KMS-11 (cell line): Measurements from ENCODE around the gene TCF12.

Experiments used
- H2AFZ ChIP-seq: fragments of 200-600 bp; sonication (generic); 2 replicates; pipeline ENCODE4 v1.6.1; 2016; ENCODE audit warnings: antibody characterized with exemption, mixed run types, low read depth
- H3K27ac ChIP-seq: fragments of 200-600 bp; sonication (generic); 2 replicates; pipeline ENCODE4 v1.6.1; 2016; ENCODE audit warnings: mild to moderate bottlenecking, mixed run types
- H3K27me3 ChIP-seq: fragments of 200-600 bp; sonication (generic); 2 replicates; pipeline ENCODE4 v1.6.1; 2017; ENCODE audit warnings: mild to moderate bottlenecking, low read depth, mixed run types, moderate library complexity; ENCODE audit not compliant: insufficient read depth
- H3K36me3 ChIP-seq: fragments of 200-600 bp; sonication (generic); 2 replicates; pipeline ENCODE4 v1.6.1; 2017; ENCODE audit warnings: mild to moderate bottlenecking, mixed run types; ENCODE audit not compliant: insufficient read depth
- H3K4me1 ChIP-seq: fragments of 200-600 bp; sonication (generic); 2 replicates; pipeline ENCODE4 v1.6.1; 2016; ENCODE audit warnings: mild to moderate bottlenecking, low read depth, mixed run types; ENCODE audit not compliant: poor library complexity, severe bottlenecking
- H3K4me2 ChIP-seq: fragments of 200-600 bp; sonication (generic); 2 replicates; pipeline ENCODE4 v1.7.0; 2016; ENCODE audit warnings: mild to moderate bottlenecking, mixed run types
- H3K4me3 ChIP-seq: fragments of 200-600 bp; sonication (generic); IDR thresholded peaks from 2 replicates; pipeline ENCODE4 v1.6.1; 2017; ENCODE audit warnings: low read depth, low read length, mixed read lengths; ENCODE audit not compliant: insufficient read depth
- H3K79me2 ChIP-seq: fragments of 200-600 bp; sonication (generic); 2 replicates; pipeline ENCODE4 v1.6.1; 2016; ENCODE audit warnings: low read depth, mixed run types; ENCODE audit not compliant: insufficient read depth
- H3K9ac ChIP-seq: fragments of 200-600 bp; sonication (generic); 2 replicates; pipeline ENCODE4 v1.6.1; 2016; ENCODE audit warnings: mild to moderate bottlenecking, mixed run types
- H4K20me1 ChIP-seq: fragments of 200-600 bp; sonication (generic); 2 replicates; pipeline ENCODE4 v1.6.1; 2016; ENCODE audit warnings: mild to moderate bottlenecking, mixed run types; ENCODE audit not compliant: insufficient read depth
- TF ChIP-seq, protein P1 (sequence below): fragments of 200-600 bp; sonication (generic); conservative IDR thresholded peaks from 2 replicates; pipeline ENCODE4 v1.6.1; 2017; ENCODE audit warnings: low read depth, mild to moderate bottlenecking, antibody characterized with exemption, low read length, moderate library complexity, mixed read lengths

TCF12 gene

DNA sequence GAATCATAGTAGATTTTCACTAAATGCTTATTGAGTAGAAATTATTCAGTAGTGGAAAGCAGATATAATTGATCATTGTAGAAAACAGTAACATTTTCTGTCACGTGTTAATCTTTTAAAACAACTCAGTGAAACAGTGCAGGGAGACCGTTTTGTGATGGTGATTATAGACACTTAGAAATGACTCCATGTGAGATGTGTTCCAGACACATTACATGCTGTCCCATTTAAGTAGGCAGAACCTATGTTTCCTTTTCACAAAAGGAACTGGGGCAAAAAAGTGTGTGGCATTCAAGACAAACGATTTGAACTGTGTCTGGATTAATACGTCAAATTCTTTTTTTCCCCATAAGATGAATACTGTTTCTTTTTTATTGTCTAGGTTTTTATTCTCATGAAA lies 126.5 kb downstream of the TCF12 start:
- Histone ChIP-seq H3K79me2 (no peaks in the 10 kb centered on the region; the same call in 1 of the 2 replicates), H3K27ac (no peak overlapping the region), H4K20me1 (no peaks in the 10 kb centered on the region), H3K4me3 (no peak overlapping the region), H2AFZ (no peak overlapping the region), H3K36me3 (no peaks in the 10 kb centered on the region), H3K4me2 (no peak overlapping the region), H3K27me3 (no peaks in the 10 kb centered on the region), H3K4me1 (no peaks in the 10 kb centered on the region), H3K9ac (no peak overlapping the region)
- TF ChIP-seq, protein P1, sequence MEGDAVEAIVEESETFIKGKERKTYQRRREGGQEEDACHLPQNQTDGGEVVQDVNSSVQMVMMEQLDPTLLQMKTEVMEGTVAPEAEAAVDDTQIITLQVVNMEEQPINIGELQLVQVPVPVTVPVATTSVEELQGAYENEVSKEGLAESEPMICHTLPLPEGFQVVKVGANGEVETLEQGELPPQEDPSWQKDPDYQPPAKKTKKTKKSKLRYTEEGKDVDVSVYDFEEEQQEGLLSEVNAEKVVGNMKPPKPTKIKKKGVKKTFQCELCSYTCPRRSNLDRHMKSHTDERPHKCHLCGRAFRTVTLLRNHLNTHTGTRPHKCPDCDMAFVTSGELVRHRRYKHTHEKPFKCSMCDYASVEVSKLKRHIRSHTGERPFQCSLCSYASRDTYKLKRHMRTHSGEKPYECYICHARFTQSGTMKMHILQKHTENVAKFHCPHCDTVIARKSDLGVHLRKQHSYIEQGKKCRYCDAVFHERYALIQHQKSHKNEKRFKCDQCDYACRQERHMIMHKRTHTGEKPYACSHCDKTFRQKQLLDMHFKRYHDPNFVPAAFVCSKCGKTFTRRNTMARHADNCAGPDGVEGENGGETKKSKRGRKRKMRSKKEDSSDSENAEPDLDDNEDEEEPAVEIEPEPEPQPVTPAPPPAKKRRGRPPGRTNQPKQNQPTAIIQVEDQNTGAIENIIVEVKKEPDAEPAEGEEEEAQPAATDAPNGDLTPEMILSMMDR, result no peak

DNA sequence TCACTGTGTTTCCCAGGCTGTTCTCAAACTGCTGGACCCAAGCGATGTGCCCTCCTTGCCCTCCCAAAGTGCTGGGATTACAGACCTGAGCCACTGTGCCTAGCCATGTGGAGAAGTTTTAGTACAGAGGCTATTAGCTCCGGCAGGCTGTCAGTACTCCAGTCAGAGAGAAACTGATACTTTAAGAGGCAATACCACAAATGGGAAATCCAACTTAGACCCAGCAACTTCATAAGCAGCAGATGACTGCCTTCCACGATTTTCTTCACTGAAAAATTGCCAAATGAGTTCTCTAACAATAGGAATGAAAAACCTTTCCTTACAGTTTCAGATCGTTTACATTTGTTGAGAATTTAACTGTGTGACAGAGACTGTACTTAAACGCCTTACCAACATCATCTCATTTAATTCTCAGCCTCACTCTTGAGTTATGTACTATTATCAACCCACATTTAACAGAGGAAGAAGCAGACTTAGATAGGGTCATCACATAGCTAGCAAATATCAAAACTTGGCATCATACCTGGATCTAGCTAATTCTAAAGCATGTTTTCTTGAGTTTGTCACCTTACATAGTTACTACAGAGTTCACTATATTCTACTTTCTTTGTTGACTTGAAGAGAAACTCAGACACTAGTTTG lies 127.4 kb downstream of the TCF12 start:
- peaks cover 5% of the 10 kb centered on the region for H3K4me1 ChIP-seq
- no peaks in the 10 kb centered on the region for H3K27me3 ChIP-seq
- no peak overlapping the region for H3K4me2 ChIP-seq
- H4K20me1 ChIP-seq, result no peaks in the 10 kb centered on the region
- H3K79me2 ChIP-seq, result no peaks in the 10 kb centered on the region; the same call in 1 of the 2 replicates
- H3K9ac ChIP-seq, result no peak overlapping the region
- TF ChIP-seq, protein P1, result no peak
- no peak overlapping the region for H3K27ac ChIP-seq
- H2AFZ ChIP-seq, result no peak overlapping the region
- H3K36me3 ChIP-seq, result no peaks in the 10 kb centered on the region
- no peak overlapping the region for H3K4me3 ChIP-seq

DNA sequence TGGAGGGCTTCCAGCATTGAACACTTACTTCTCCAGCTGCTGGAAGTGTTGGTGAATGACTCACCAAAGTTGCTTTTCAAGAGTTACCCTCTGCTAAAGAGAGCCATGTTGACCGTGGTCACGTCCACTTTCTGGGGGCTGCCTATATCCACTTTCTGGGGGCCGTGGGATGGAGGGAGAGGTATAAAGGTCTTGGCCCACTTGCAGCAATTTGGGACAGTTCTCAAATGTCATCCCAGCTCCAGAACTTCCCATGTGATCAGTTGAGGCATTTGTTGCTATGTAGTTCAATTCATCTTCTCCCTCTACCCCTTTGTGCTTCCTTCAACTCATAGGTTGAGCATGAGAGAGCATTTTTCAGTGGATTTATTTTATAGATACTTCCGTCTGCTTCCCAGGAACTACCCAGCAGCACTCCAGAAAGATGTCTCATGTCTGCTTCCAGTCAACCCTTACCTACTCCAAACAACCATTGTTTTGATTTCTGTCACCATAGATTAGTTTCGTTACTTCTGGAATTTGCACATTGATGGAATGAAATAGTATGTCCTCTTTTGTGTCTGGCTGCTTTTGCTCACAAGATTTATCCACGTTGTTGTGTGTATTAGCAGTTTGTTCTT lies 130.6 kb downstream of the TCF12 start:
- H3K79me2 ChIP-seq, result peaks cover 7% of the 10 kb centered on the region; the same call in 1 of the 2 replicates
- TF ChIP-seq, protein P1, result no peak
- H3K9ac ChIP-seq, result no peak overlapping the region
- H4K20me1 ChIP-seq, result no peaks in the 10 kb centered on the region
- no peak overlapping the region for H2AFZ ChIP-seq
- no peak overlapping the region for H3K4me3 ChIP-seq
- no peaks in the 10 kb centered on the region for H3K36me3 ChIP-seq
- no peak overlapping the region for H3K27ac ChIP-seq
- no peak overlapping the region for H3K4me2 ChIP-seq
- peaks cover 32% of the 10 kb centered on the region for H3K4me1 ChIP-seq
- H3K27me3 ChIP-seq, result no peaks in the 10 kb centered on the region

DNA sequence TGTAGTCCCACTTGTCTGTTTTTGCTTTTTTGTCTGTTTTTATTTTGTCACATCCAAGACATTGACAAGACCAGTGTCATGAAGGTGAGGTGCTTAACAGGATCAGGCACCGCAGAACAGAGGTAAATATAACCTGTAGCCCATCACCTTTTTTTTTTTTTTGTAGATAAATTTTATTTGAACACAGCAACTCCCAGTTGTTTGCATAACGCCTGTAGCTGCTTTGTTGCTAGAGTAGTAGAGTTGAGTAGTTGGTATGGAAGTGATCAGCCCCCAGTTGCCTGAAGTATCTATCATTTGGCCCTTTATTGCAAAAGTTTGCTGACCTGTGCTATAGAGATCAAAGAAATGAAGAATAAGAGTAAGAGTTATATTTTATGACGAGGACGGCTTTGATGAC lies 135.0 kb downstream of the TCF12 start:
- Histone ChIP-seq H3K4me1 (peaks cover 51% of the 10 kb centered on the region), H3K79me2 (peaks cover 18% of the 10 kb centered on the region; the same call in 1 of the 2 replicates), H4K20me1 (0 out of 2 replicates have a peak, but pooled peaks cover 6% of the 10 kb centered on the region), H3K4me2 (no peak overlapping the region), H3K27me3 (no peaks in the 10 kb centered on the region), H3K9ac (no peak overlapping the region), H2AFZ (no peak overlapping the region), H3K4me3 (no peak overlapping the region), H3K36me3 (no peaks in the 10 kb centered on the region), H3K27ac (no peak overlapping the region)
- TF ChIP-seq, protein P1, result no peak
